ENCODE results near the gene ATP13A1.
"Not testable (repeated sequence)": the region's sequence is repeated elsewhere in the genome, so short reads cannot be mapped to it uniquely, and the experiment has no call there.

The ATP13A1 gene

DNA sequence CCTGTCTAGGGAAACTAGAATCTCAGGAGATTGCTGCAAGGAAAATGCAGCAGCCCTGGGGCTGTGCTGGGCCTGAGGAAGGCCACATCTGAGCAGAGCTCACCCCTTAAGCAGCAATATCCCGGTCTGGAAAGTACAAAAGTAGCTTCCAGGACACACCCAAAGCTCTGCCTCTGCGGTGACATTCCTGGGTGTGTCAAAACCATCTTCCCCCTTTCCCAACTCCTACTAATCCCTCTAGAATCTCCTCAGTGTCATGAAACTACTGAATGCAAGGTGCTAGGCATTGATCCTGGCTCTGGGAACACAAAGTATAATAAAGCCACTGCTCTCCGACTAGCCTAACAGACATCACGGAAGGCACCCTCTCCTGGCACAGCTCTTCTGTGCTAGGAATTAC is 50.0 kb downstream of the ATP13A1 start:
- ATAC-seq = no peak; the same call in 2 of the 3 replicates
- TF ChIP-seq ARNTL (CRISPR knock-in tag; IDR thresholded peaks at IDR 0.05; ENCODE audit: borderline replicate concordance, low read depth) = no peak
- TF ChIP-seq GLIS3 (CRISPR knock-in tag; IDR thresholded peaks at IDR 0.05) = no peak

DNA sequence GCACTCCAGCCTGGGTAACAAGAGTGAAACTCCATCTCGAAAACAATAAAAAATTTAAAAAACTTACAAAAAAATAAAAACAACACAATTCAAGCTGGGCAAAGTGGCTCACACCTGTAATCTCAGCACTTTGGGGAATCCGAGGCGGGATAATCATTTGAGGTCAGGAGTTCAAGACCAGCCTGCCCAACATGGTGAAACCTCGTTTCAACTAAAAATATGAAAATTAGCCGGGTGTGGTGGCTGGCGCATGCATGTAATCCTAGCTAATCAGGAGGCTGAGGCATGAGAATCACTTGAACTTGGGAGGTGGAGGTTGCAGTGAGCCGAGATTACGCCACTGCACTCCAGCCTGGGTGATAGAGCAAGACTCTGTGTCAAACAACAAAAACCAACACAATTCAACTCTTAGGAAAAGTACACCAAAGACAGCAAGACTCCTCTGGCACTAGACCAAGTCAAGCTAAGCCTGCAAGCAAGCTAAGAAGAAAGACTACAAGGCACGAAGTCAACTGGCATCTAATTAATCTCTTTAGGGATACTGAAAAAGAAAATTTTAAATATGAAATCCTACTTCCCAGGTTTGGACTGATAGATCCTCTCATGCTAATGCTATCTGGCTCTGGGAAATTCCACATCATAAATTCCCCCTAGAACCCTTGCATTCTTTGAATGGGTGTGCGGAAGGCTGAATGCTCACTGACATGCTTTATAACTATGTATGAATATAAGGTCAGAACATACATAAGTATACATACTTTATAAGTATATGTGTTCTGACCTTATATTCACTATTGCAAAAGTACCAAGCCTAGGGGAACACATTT is 52.9 kb downstream of the ATP13A1 start:
- ATAC-seq = no peak
- TF ChIP-seq CSDC2 (CRISPR knock-in tag; IDR thresholded peaks at IDR 0.05) (no peak), GLIS3 (CRISPR knock-in tag; IDR thresholded peaks at IDR 0.05) (no peak), ZNF8 (CRISPR knock-in tag; IDR thresholded peaks at IDR 0.05) (no peak), TOX (CRISPR knock-in tag; IDR thresholded peaks at IDR 0.05; ENCODE audit: borderline replicate concordance) (no peak), ZFP3 (CRISPR knock-in tag; IDR thresholded peaks at IDR 0.05) (no peak), RARB (CRISPR knock-in tag; IDR thresholded peaks at IDR 0.05) (no peak), PATZ1 (CRISPR knock-in tag; IDR thresholded peaks at IDR 0.05; ENCODE audit: borderline replicate concordance) (no peak), PPARA (CRISPR knock-in tag; IDR thresholded peaks at IDR 0.05; ENCODE audit: borderline replicate concordance) (no peak), CREB5 (CRISPR knock-in tag; IDR thresholded peaks at IDR 0.05; ENCODE audit: low read depth) (no peak), ZFP30 (CRISPR knock-in tag; IDR thresholded peaks at IDR 0.05) (no peak), SNAI2 (CRISPR knock-in tag; IDR thresholded peaks at IDR 0.05) (no peak), BACH2 (CRISPR knock-in tag; IDR thresholded peaks at IDR 0.05; ENCODE audit: borderline replicate concordance) (no peak), ZC3H10 (CRISPR knock-in tag; IDR thresholded peaks at IDR 0.05) (no peak), ISL1 (CRISPR knock-in tag; IDR thresholded peaks at IDR 0.05) (no peak), ZNF565 (CRISPR knock-in tag; conservative IDR thresholded peaks at IDR 0.05; ENCODE audit: low read depth) (no peak), ARNTL (CRISPR knock-in tag; IDR thresholded peaks at IDR 0.05; ENCODE audit: borderline replicate concordance, low read depth) (no peak), ZNF70 (CRISPR knock-in tag; IDR thresholded peaks at IDR 0.05) (no peak), ESRRG (CRISPR knock-in tag; IDR thresholded peaks at IDR 0.05) (no peak)
- TF ChIP-seq, protein P1, sequence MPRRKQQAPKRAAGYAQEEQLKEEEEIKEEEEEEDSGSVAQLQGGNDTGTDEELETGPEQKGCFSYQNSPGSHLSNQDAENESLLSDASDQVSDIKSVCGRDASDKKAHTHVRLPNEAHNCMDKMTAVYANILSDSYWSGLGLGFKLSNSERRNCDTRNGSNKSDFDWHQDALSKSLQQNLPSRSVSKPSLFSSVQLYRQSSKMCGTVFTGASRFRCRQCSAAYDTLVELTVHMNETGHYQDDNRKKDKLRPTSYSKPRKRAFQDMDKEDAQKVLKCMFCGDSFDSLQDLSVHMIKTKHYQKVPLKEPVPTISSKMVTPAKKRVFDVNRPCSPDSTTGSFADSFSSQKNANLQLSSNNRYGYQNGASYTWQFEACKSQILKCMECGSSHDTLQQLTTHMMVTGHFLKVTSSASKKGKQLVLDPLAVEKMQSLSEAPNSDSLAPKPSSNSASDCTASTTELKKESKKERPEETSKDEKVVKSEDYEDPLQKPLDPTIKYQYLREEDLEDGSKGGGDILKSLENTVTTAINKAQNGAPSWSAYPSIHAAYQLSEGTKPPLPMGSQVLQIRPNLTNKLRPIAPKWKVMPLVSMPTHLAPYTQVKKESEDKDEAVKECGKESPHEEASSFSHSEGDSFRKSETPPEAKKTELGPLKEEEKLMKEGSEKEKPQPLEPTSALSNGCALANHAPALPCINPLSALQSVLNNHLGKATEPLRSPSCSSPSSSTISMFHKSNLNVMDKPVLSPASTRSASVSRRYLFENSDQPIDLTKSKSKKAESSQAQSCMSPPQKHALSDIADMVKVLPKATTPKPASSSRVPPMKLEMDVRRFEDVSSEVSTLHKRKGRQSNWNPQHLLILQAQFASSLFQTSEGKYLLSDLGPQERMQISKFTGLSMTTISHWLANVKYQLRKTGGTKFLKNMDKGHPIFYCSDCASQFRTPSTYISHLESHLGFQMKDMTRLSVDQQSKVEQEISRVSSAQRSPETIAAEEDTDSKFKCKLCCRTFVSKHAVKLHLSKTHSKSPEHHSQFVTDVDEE (CRISPR knock-in tag; IDR thresholded peaks at IDR 0.05) = no peak
- TF ChIP-seq, protein P2, sequence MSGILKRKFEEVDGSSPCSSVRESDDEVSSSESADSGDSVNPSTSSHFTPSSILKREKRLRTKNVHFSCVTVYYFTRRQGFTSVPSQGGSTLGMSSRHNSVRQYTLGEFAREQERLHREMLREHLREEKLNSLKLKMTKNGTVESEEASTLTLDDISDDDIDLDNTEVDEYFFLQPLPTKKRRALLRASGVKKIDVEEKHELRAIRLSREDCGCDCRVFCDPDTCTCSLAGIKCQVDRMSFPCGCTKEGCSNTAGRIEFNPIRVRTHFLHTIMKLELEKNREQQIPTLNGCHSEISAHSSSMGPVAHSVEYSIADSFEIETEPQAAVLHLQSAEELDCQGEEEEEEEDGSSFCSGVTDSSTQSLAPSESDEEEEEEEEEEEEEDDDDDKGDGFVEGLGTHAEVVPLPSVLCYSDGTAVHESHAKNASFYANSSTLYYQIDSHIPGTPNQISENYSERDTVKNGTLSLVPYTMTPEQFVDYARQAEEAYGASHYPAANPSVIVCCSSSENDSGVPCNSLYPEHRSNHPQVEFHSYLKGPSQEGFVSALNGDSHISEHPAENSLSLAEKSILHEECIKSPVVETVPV (CRISPR knock-in tag; IDR thresholded peaks at IDR 0.05) = no peak

- not testable (repeated sequence) for ATAC-seq
Measured at GRCh38 chr19:19606686-19607085, 56.8 kb downstream of the ATP13A1 start.

DNA sequence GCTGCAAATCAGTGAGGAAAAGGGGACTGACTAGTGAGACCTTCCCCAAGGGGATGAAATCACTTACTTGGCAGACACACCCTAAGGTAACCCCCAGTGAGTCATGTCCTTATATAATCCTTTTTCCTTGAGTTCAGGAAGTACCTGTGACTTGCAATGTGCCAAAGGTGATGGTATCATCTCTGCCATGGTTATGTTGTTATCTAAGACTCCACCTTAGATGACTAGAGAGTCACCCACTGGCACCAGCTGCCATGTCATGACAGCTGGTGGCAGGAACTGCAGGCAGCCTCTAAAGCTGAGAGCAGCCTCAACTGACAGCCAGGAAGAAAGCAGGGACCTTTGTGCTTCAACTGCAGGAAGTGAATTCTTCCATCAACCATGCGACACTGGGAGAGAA is 57.5 kb downstream of the ATP13A1 start:
- TF ChIP-seq ARNTL (CRISPR knock-in tag; IDR thresholded peaks at IDR 0.05; ENCODE audit: borderline replicate concordance, low read depth) (no peak), SNAI2 (CRISPR knock-in tag; IDR thresholded peaks at IDR 0.05) (no peak), ZNF70 (CRISPR knock-in tag; IDR thresholded peaks at IDR 0.05) (no peak), ZFP3 (CRISPR knock-in tag; IDR thresholded peaks at IDR 0.05) (no peak), TCF4 (CRISPR knock-in tag; IDR thresholded peaks at IDR 0.05; ENCODE audit: borderline replicate concordance) (no peak), POU6F1 (CRISPR knock-in tag; IDR thresholded peaks at IDR 0.05; ENCODE audit: borderline replicate concordance, low read depth) (no peak), CSDC2 (CRISPR knock-in tag; IDR thresholded peaks at IDR 0.05) (no peak), ZC3H10 (CRISPR knock-in tag; IDR thresholded peaks at IDR 0.05) (no peak), PPARA (CRISPR knock-in tag; IDR thresholded peaks at IDR 0.05; ENCODE audit: borderline replicate concordance) (no peak), OSR1 (CRISPR knock-in tag; IDR thresholded peaks at IDR 0.05) (no peak)
- ATAC-seq = no peak
